Measurements from ENCODE around the gene PSG1. TPM values are rescaled to one million over a fixed set of nuclear protein-coding genes. Genes with fewer than 3 reads are reported as not detected.
"Not testable (repeated sequence)": the region's sequence is repeated elsewhere in the genome, so short reads cannot be mapped to it uniquely, and the experiment has no call there.

Gene PSG1
- not detected for polyA plus RNA-seq (ENCODE audit: low read depth in 6 of 6)

- H3K4me1 Mint-ChIP-seq = no peaks in the 10 kb centered on the region
- no peak for DNase-seq
- H3K9me3 Mint-ChIP-seq = peaks cover 0 to 2% (median 0%) of the 10 kb centered on the region in 7 donors
- peak within 1 kb of the TSS in 1 of 8 donors; percentile 31 for H3K4me3 Mint-ChIP-seq
- H3K36me3 Mint-ChIP-seq = no peaks in the 10 kb centered on the region
- peak within 1 kb of the TSS in 1 of 6 donors; percentile 30 for H3K27ac Mint-ChIP-seq
- no peak for ATAC-seq (ENCODE audit: low read depth in 2 of 2)
- peaks cover 17 to 43% (median 33%) of the 10 kb centered on the region in 3 donors for H3K27me3 Mint-ChIP-seq
Measured at GRCh38 chr19:42879613-42880012, at the start of gene PSG1. PSG1 (minus strand) TSS chr19:42879713; CDS start chr19:42879581, 132 bp downstream.

- H3K9me3 Mint-ChIP-seq = no peaks in the 10 kb centered on the region
- DNase-seq (no peak), ATAC-seq (ENCODE audit: low read depth in 2 of 2) (no peak)
- no peaks in the 10 kb centered on the region for H3K4me1 Mint-ChIP-seq
- no peak overlapping the region for H3K4me3 Mint-ChIP-seq
- H3K36me3 Mint-ChIP-seq = no peaks in the 10 kb centered on the region
- H3K27ac Mint-ChIP-seq = peak overlapping the region in 1 of 6 donors; percentile 85
- H3K27me3 Mint-ChIP-seq = peaks cover 4 to 29% (median 17%) of the 10 kb centered on the region in 3 donors
Measured at GRCh38 chr19:42928896-42929295, 49.4 kb upstream of the PSG1 start.

DNA sequence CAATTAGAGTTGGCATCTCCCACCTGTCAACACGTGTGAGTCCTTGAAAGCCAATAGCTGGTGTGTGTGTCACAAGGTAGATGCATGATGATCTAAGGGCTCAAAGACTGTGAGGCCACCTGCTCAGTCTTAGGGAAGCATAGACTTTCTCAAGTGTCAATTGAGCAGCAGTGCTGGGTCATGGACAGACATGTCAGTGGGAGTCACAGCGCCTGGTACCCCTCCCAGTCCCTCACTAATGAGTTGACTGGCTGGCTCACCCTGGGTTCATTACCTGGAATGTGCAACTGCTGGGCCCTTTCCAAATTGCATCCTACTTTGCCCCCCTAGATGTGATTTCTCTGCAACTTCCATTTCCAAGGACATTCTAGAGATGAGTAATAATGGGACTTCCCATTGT, 47.3 kb upstream of the PSG1 start:
- H3K27me3 Mint-ChIP-seq = peaks cover 9 to 39% (median 17%) of the 10 kb centered on the region in 3 donors
- no peaks in the 10 kb centered on the region for H3K9me3 Mint-ChIP-seq
- H3K27ac Mint-ChIP-seq = no peak overlapping the region
- no peak overlapping the region for H3K4me3 Mint-ChIP-seq
- H3K4me1 Mint-ChIP-seq = no peaks in the 10 kb centered on the region
- no peaks in the 10 kb centered on the region for H3K36me3 Mint-ChIP-seq
- ATAC-seq (ENCODE audit: low read depth in 2 of 2) (no peak), DNase-seq (no peak)

GRCh38 chr19:42923106-42923505, 43.6 kb upstream of the PSG1 start:
- not testable (repeated sequence) for H3K9me3 Mint-ChIP-seq; H3K27ac Mint-ChIP-seq; ATAC-seq (ENCODE audit: low read depth in 2 of 2); H3K4me3 Mint-ChIP-seq; DNase-seq; H3K36me3 Mint-ChIP-seq
- H3K27me3 Mint-ChIP-seq = peaks cover 15 to 26% (median 20%) of the 10 kb centered on the region in 3 donors
- peaks cover 0 to 11% (median 0%) of the 10 kb centered on the region in 3 donors for H3K4me1 Mint-ChIP-seq

GRCh38 chr19:42920971-42921370, 41.5 kb upstream of the PSG1 start:
- not testable (repeated sequence) for H3K36me3 Mint-ChIP-seq; DNase-seq; H3K9me3 Mint-ChIP-seq; H3K27ac Mint-ChIP-seq; ATAC-seq (ENCODE audit: low read depth in 2 of 2); H3K4me3 Mint-ChIP-seq
- Mint-ChIP-seq H3K4me1 (peaks cover 0 to 11% (median 0%) of the 10 kb centered on the region in 3 donors), H3K27me3 (peaks cover 11 to 21% (median 20%) of the 10 kb centered on the region in 3 donors)

GRCh38 chr19:42919757-42920079, 40.2 kb upstream of the PSG1 start:
- Mint-ChIP-seq H3K9me3 (peaks cover 0 to 3% (median 0%) of the 10 kb centered on the region in 7 donors), H3K36me3 (no peaks in the 10 kb centered on the region), H3K27me3 (peaks cover 11 to 21% (median 20%) of the 10 kb centered on the region in 3 donors), H3K27ac (no peak overlapping the region), H3K4me3 (no peak overlapping the region), H3K4me1 (peaks cover 0 to 11% (median 0%) of the 10 kb centered on the region in 3 donors)
- ATAC-seq (ENCODE audit: low read depth in 2 of 2) (no peak), DNase-seq (no peak)

- not testable (repeated sequence) for H3K27ac Mint-ChIP-seq; H3K9me3 Mint-ChIP-seq; DNase-seq; ATAC-seq (ENCODE audit: low read depth in 2 of 2); H3K36me3 Mint-ChIP-seq; H3K4me3 Mint-ChIP-seq
- peaks cover 0 to 11% (median 0%) of the 10 kb centered on the region in 3 donors for H3K4me1 Mint-ChIP-seq
- peaks cover 11 to 21% (median 20%) of the 10 kb centered on the region in 3 donors for H3K27me3 Mint-ChIP-seq
Measured at GRCh38 chr19:42919070-42919756, 39.7 kb upstream of the PSG1 start.

GRCh38 chr19:42918377-42919069, 39.0 kb upstream of the PSG1 start:
- Mint-ChIP-seq H3K27me3 (peaks cover 10 to 21% (median 20%) of the 10 kb centered on the region in 3 donors), H3K27ac (peak overlapping the region in 1 of 6 donors; percentile 65), H3K4me1 (peaks cover 0 to 11% (median 0%) of the 10 kb centered on the region in 3 donors)
- DNase-seq; H3K4me3 Mint-ChIP-seq; H3K36me3 Mint-ChIP-seq; ATAC-seq (ENCODE audit: low read depth in 2 of 2); H3K9me3 Mint-ChIP-seq: not testable (repeated sequence)

GRCh38 chr19:42917634-42918033, 38.1 kb upstream of the PSG1 start, which contains the start of gene PSG6:
PSG6 (minus strand) TSS chr19:42917894; CDS start chr19:42917792, 102 bp downstream.
- not testable (repeated sequence) for DNase-seq; H3K9me3 Mint-ChIP-seq; H3K4me3 Mint-ChIP-seq; H3K36me3 Mint-ChIP-seq; ATAC-seq (ENCODE audit: low read depth in 2 of 2)
- Mint-ChIP-seq H3K27ac (peak within 1 kb of the TSS in 1 of 6 donors; percentile 65), H3K4me1 (peaks cover 0 to 11% (median 0%) of the 10 kb centered on the region in 3 donors), H3K27me3 (peaks cover under 1 to 21% (median 20%) of the 10 kb centered on the region in 3 donors)

DNA sequence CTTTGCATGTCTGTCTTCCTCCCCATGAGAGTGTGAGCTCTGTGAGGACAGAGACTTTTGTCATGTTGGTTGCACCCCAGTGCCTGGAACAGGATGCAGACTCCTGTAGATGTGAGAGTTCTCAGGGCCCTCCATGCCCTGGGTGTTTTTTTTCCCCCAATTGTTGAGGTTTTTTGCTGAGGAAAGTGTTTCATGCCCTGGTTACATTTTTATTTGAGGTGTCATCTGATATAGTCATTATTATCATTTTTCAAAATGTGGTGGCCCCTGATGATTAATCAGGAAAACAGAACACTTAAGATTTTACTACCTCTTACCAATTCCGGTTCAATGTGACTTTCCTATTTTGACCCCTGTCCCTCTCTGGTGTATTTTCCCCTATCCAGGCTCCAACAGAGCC, 37.4 kb upstream of the PSG1 start:
- ATAC-seq (ENCODE audit: low read depth in 2 of 2); DNase-seq; H3K36me3 Mint-ChIP-seq; H3K27ac Mint-ChIP-seq; H3K9me3 Mint-ChIP-seq; H3K4me3 Mint-ChIP-seq: not testable (repeated sequence)
- peaks cover 0 to 11% (median 0%) of the 10 kb centered on the region in 3 donors for H3K4me1 Mint-ChIP-seq
- H3K27me3 Mint-ChIP-seq = peaks cover 0 to 20% (median 19%) of the 10 kb centered on the region in 3 donors

DNA sequence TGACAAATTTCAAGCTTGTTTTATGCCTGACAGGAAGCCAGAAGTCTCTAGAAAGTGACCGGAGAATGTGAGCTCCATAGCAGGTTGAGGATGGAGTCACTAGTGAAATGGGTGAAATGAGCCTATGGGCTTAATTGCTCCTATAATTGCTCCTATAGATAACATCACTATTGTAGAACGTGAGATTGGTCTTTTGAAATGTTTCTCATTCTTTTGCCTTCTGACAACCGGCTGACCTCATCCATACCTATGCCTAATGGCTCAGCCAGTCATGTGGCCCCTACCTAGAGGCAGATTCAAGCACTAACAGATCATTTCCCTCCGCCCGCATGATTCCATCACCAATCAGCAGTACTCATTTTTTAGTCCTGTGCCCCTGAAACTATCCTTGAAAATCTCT, 34.0 kb upstream of the PSG1 start:
- H3K4me3 Mint-ChIP-seq; H3K9me3 Mint-ChIP-seq; H3K27ac Mint-ChIP-seq; DNase-seq; H3K4me1 Mint-ChIP-seq; H3K36me3 Mint-ChIP-seq; ATAC-seq (ENCODE audit: low read depth in 2 of 2): not testable (repeated sequence)
- peaks cover 5 to 20% (median 7%) of the 10 kb centered on the region in 3 donors for H3K27me3 Mint-ChIP-seq

DNA sequence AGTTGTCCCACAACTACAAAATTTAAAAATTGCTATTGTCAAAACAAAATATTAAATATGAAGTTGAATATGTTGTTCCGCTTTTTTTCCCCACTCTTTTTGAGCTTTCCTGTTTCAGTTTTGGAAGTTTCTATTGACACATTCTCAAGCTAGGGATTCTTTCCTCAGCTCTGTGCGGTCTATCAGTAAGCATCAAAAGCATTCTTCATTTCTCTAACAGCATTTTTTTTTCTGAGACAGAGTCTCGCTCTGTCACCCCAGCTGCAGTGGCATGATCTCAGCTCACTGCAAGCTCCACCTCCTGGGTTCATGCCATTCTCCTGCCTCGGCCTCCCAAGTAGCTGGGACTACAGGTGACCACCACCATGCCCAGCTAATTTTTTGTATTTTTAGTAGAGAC, 33.4 kb upstream of the PSG1 start:
- not testable (repeated sequence) for H3K36me3 Mint-ChIP-seq; H3K9me3 Mint-ChIP-seq; H3K27ac Mint-ChIP-seq; ATAC-seq (ENCODE audit: low read depth in 2 of 2); H3K4me1 Mint-ChIP-seq; DNase-seq; H3K4me3 Mint-ChIP-seq
- peaks cover 1 to 15% (median 5%) of the 10 kb centered on the region in 3 donors for H3K27me3 Mint-ChIP-seq

GRCh38 chr19:42911731-42912130, 32.2 kb upstream of the PSG1 start:
- not testable (repeated sequence) for H3K9me3 Mint-ChIP-seq; ATAC-seq (ENCODE audit: low read depth in 2 of 2); H3K36me3 Mint-ChIP-seq; H3K4me3 Mint-ChIP-seq; H3K27ac Mint-ChIP-seq; H3K4me1 Mint-ChIP-seq; DNase-seq
- H3K27me3 Mint-ChIP-seq = peaks cover 5 to 21% (median 6%) of the 10 kb centered on the region in 3 donors

DNA sequence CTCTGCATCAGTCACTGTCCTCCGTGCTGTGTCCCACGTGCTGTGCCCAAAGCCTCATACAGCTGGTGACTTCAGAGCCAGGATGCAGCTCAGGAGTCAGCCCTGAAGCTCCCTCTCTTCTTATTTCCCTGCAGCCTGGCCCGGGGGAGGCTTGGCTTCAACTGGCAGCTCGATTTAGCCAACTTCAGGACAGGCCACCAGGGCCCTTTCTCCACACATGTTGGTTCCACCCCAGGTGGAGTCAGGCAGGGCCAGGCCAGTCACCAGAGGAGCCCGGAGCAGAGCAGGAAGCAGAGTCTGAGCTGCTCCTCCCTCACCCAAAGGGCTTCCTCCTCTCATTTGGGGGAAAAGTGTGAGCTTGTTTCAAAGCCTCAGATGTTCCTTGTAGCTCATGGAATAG, 26.6 kb upstream of the PSG1 start:
- not testable (repeated sequence) for H3K4me3 Mint-ChIP-seq; H3K4me1 Mint-ChIP-seq; H3K27ac Mint-ChIP-seq; H3K9me3 Mint-ChIP-seq; ATAC-seq (ENCODE audit: low read depth in 2 of 2); H3K36me3 Mint-ChIP-seq; DNase-seq
- peaks cover 11 to 35% (median 18%) of the 10 kb centered on the region in 3 donors for H3K27me3 Mint-ChIP-seq
